Endodermal cell (in vitro differentiated cells): Measurements from ENCODE around the gene DICER1. TPM values are rescaled to one million over a fixed set of nuclear protein-coding genes. Genes with fewer than 3 reads are reported as not detected.

Source experiments
- DNase-seq: peaks from one replicate; pipeline ENCODE4 v3.0.0-alpha.2; 2017
- H3K27ac ChIP-seq: 2 replicates; pipeline ENCODE4 v1.5.1; 2013; ENCODE audit warnings: mild to moderate bottlenecking, low read depth, low read length, moderate library complexity
- H3K27me3 ChIP-seq: 2 replicates; pipeline ENCODE4 v1.6.1; 2013; ENCODE audit warnings: mild to moderate bottlenecking, low read length, moderate library complexity; ENCODE audit not compliant: insufficient read depth, control insufficient read depth, poor library complexity, severe bottlenecking
- H3K36me3 ChIP-seq: 2 replicates; pipeline ENCODE4 v1.7.0; 2013; ENCODE audit warnings: mild to moderate bottlenecking, low read length, moderate library complexity; ENCODE audit not compliant: control insufficient read depth, insufficient read depth
- H3K4me1 ChIP-seq: one replicate; pipeline ENCODE4 v1.7.0; 2013; ENCODE audit warnings: low read length; ENCODE audit not compliant: control insufficient read depth, insufficient read depth
- H3K4me3 ChIP-seq: 2 replicates; pipeline ENCODE4 v1.5.1; 2013; ENCODE audit warnings: mild to moderate bottlenecking, low read length, moderate library complexity
- H3K9ac ChIP-seq: 2 replicates; pipeline ENCODE4 v1.6.1; 2013; ENCODE audit warnings: mild to moderate bottlenecking, low read length, moderate library complexity; ENCODE audit not compliant: poor library complexity, severe bottlenecking; ENCODE audit errors: extremely low read depth
- H3K9me3 ChIP-seq: 2 replicates; pipeline ENCODE4 v1.6.1; 2013; ENCODE audit warnings: mild to moderate bottlenecking, low read length, moderate library complexity; ENCODE audit not compliant: control insufficient read depth
- H3K27ac Mint-ChIP-seq: 2 replicates; pipeline ENCODE4 v1.8.0; 2020; ENCODE audit warnings: mixed read lengths
- H3K27me3 Mint-ChIP-seq: 2 replicates; pipeline ENCODE4 v1.8.0; 2021; ENCODE audit warnings: mild to moderate bottlenecking, mixed read lengths; ENCODE audit not compliant: insufficient read depth
- H3K36me3 Mint-ChIP-seq: 2 replicates; pipeline ENCODE4 v1.8.0; 2020; ENCODE audit warnings: low read depth, mixed read lengths
- H3K4me1 Mint-ChIP-seq: 2 replicates; pipeline ENCODE4 v1.8.0; 2020; ENCODE audit warnings: mixed read lengths
- H3K4me3 Mint-ChIP-seq: 2 replicates; pipeline ENCODE4 v1.8.0; 2020; ENCODE audit warnings: mild to moderate bottlenecking, moderate library complexity, mixed read lengths
- H3K9me3 Mint-ChIP-seq: 2 replicates; pipeline ENCODE4 v1.8.0; 2020; ENCODE audit warnings: mild to moderate bottlenecking, mixed read lengths
- CTCF ChIP-seq: fragments of 200-600 bp; sonication (generic); conservative IDR thresholded peaks from 2 replicates; pipeline ENCODE4 v1.5.0; 2021; ENCODE audit warnings: antibody characterized with exemption, mild to moderate bottlenecking
- WGBS, 2 experiments: methylation state at CpG; one replicate each; pipeline versions ENCODE4 v1.1.5 to v1.1.7; 2013; ENCODE audit warnings: missing lambda C conversion rate in 2 of 2, mixed read lengths in 1 of 2; ENCODE audit not compliant: insufficient coverage in 1 of 2, insufficient read length in 1 of 2; 5-methylcytosine and 5-hydroxymethylcytosine counted together
- total RNA-seq, 2 donors: library from RNA; stranded (reverse); fragmentation: NEBNext Ultra II Directional in 1 of 2; extraction: Animal tissue kit (Norgen Biotek cat#: 25700) in 1 of 2; gene quantifications; 2 replicates in 1 of 2; 3 replicates in 1 of 2; pipeline ENCODE4 v1.2.1, GENCODE V29; 2021

DICER1 gene
- total RNA-seq, 2 donors from 2014 or later = 66.1 to 69.2 TPM

DNA sequence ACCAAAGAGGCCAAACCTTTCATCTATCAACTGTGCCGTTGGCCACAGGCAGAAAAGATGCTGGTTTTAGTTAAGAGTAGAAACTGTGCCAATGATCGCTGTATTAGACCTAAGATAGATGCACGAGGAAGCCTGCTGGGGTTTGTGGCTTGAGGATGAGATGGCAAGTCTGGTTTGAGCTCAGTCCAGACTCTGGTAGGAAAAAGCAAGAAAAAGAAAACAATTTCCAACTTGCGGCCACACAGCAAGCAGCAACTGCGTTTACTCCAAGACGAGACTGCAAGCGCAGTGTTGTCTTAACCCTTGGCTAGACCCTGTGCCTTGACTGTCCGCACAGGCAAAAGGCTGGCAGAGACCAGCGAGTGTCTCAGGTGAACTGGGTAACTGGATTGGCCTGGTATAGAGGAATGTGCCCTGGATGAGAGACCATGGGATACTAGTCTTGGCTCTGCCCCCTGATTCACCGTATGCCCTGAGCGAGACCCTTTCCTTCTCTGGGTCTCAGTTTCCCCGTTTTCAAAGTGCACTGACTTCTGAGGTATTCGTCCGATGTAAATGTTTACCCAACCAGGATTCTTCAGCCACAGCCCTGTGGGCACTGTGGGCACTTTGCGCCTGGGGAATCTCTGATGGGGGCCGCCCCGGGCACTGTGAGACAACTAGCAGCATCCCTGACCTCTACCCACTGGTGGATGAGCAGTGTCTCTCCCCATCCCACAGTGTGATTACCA is 113.4 kb downstream of the DICER1 start:
- no peaks in the 10 kb centered on the region for H3K36me3 ChIP-seq
- H3K9me3 Mint-ChIP-seq = no peaks in the 10 kb centered on the region
- H3K9ac ChIP-seq = no peak overlapping the region
- no peak overlapping the region for H3K4me3 ChIP-seq
- 95% methylated on average over 12 to 17 of the region's 17 CpGs for WGBS, 2 experiments
- peaks cover 7% of the 10 kb centered on the region for H3K4me1 Mint-ChIP-seq
- H3K27me3 ChIP-seq = no peaks in the 10 kb centered on the region
- H3K27ac Mint-ChIP-seq = no peak overlapping the region
- H3K4me1 ChIP-seq = peaks cover 5% of the 10 kb centered on the region
- H3K27me3 Mint-ChIP-seq = peaks cover 24% of the 10 kb centered on the region
- no peaks in the 10 kb centered on the region for H3K36me3 Mint-ChIP-seq
- H3K9me3 ChIP-seq = no peaks in the 10 kb centered on the region
- no peak for TF ChIP-seq CTCF
- no peak overlapping the region for H3K4me3 Mint-ChIP-seq
- H3K27ac ChIP-seq = no peak overlapping the region
- peak; percentile 19 for DNase-seq

- Mint-ChIP-seq H3K9me3 (no peaks in the 10 kb centered on the region), H3K36me3 (no peaks in the 10 kb centered on the region), H3K27me3 (peaks cover 18% of the 10 kb centered on the region), H3K4me3 (no peak overlapping the region), H3K27ac (no peak overlapping the region), H3K4me1 (peaks cover 7% of the 10 kb centered on the region)
- no peak for TF ChIP-seq CTCF
- no peaks in the 10 kb centered on the region for H3K36me3 ChIP-seq
- H3K9me3 ChIP-seq = no peaks in the 10 kb centered on the region
- WGBS, 2 experiments = 89 to 95% methylated on average over 4 to 6 of the region's 6 CpGs
- H3K27me3 ChIP-seq = no peaks in the 10 kb centered on the region
- DNase-seq = peak; percentile 20
- H3K4me1 ChIP-seq = peaks cover 5% of the 10 kb centered on the region
- no peak overlapping the region for H3K27ac ChIP-seq
- H3K4me3 ChIP-seq = no peak overlapping the region
- H3K9ac ChIP-seq = no peak overlapping the region
Measured at GRCh38 chr14:95043314-95043713, 114.0 kb downstream of the DICER1 start.

GRCh38 chr14:95041477-95042020 is 115.8 kb downstream of the DICER1 start:
- Mint-ChIP-seq H3K27me3 (peaks cover 10% of the 10 kb centered on the region), H3K4me3 (no peak overlapping the region), H3K4me1 (peaks cover 7% of the 10 kb centered on the region), H3K36me3 (no peaks in the 10 kb centered on the region), H3K27ac (no peak overlapping the region), H3K9me3 (no peaks in the 10 kb centered on the region)
- Histone ChIP-seq H3K9ac (no peak overlapping the region), H3K36me3 (no peaks in the 10 kb centered on the region), H3K4me3 (no peak overlapping the region), H3K27ac (no peak overlapping the region), H3K9me3 (no peaks in the 10 kb centered on the region), H3K4me1 (peaks cover 5% of the 10 kb centered on the region), H3K27me3 (no peaks in the 10 kb centered on the region)
- no peak for TF ChIP-seq CTCF
- 80 to 90% methylated on average over 2 to 5 of the region's 5 CpGs for WGBS, 2 experiments
- peak; percentile 17 for DNase-seq
